Nephron progenitor cell (in vitro differentiated cells): ENCODE data around the gene NOB1.

ENCODE experiments used
- DNase-seq: peaks from one replicate; pipeline ENCODE4 v3.0.0; 2021
- H3K27ac Mint-ChIP-seq: 2 replicates; pipeline ENCODE4 v1.8.0; 2021; ENCODE audit warnings: mild to moderate bottlenecking, moderate library complexity, mixed read lengths
- H3K27me3 Mint-ChIP-seq: 2 replicates; pipeline ENCODE4 v1.8.0; 2021; ENCODE audit warnings: mild to moderate bottlenecking, low read depth, mixed read lengths; ENCODE audit not compliant: poor library complexity
- H3K36me3 Mint-ChIP-seq: 2 replicates; pipeline ENCODE4 v1.8.0; 2021; ENCODE audit warnings: low read depth, mixed read lengths
- H3K4me1 Mint-ChIP-seq: 2 replicates; pipeline ENCODE4 v1.8.0; 2021; ENCODE audit warnings: mixed read lengths
- H3K4me3 Mint-ChIP-seq: 2 replicates; pipeline ENCODE4 v1.8.0; 2021; ENCODE audit warnings: mild to moderate bottlenecking, moderate library complexity, mixed read lengths
- H3K9me3 Mint-ChIP-seq: 2 replicates; pipeline ENCODE4 v1.8.0; 2021; ENCODE audit warnings: mild to moderate bottlenecking, moderate library complexity, mixed read lengths
- CTCF ChIP-seq: fragments of 200-600 bp; sonication (generic); IDR thresholded peaks from 2 replicates; pipeline ENCODE4 v1.5.0; 2021; ENCODE audit warnings: antibody characterized with exemption

Gene NOB1

DNA sequence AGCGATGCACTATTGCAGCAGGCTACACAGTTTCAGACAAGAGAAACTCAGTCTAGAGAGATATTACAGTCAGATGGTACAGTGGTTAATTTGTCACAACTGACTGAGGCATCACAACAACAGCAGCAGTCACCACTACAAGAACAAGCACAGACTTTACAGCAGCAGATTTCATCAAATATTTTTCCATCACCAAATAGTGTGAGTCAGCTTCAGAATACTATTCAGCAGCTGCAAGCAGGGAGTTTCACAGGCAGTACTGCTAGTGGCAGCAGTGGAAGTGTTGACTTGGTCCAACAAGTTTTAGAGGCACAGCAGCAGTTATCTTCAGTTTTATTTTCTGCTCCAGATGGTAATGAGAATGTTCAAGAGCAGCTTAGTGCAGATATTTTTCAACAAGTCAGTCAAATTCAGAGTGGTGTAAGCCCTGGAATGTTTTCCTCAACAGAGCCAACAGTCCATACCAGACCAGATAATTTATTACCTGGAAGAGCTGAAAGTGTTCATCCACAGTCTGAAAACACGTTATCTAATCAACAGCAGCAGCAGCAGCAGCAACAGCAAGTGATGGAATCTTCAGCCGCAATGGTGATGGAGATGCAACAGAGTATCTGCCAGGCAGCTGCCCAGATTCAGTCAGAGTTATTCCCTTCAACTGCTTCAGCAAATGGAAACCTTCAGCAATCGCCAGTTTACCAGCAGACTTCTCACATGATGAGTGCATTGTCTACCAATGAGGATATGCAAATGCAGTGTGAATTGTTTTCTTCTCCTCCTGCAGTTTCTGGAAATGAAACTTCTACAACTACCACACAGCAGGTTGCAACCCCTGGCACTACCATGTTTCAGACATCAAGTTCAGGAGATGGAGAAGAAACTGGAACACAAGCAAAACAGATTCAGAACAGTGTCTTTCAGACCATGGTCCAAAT is 62.5 kb downstream of the NOB1 start:
- no peaks in the 10 kb centered on the region for H3K27me3 Mint-ChIP-seq
- TF ChIP-seq CTCF = no peak
- peak overlapping the region; percentile 26 for H3K27ac Mint-ChIP-seq
- no peaks in the 10 kb centered on the region for H3K9me3 Mint-ChIP-seq
- DNase-seq = no peak
- no peak overlapping the region for H3K4me3 Mint-ChIP-seq
- H3K4me1 Mint-ChIP-seq = no peaks in the 10 kb centered on the region
- peaks cover 53% of the 10 kb centered on the region for H3K36me3 Mint-ChIP-seq
